GM19463 (cell line): Measurements from ENCODE around the gene IP6K1.
"Not testable (repeated sequence)": the region's sequence is repeated elsewhere in the genome, so short reads cannot be mapped to it uniquely, and the experiment has no call there.

ENCODE experiments used
- ATAC-seq: cut with Tn5 transposase; IDR thresholded peaks from one replicate; pipeline ENCODE4 v1.9.1; 2021; ENCODE audit warnings: mild to moderate bottlenecking, moderate library complexity; ENCODE audit not compliant: unreplicated experiment

IP6K1 gene

GRCh38 chr3:49786357-49787181 is at the start of gene IP6K1:
IP6K1 (minus strand) TSS chr3:49786542; CDS start chr3:49748040, 38,502 bp downstream.
- ATAC-seq = peak; percentile 99

GRCh38 chr3:49831341-49831740 is 45.0 kb upstream of the IP6K1 start:
- ATAC-seq = no peak

DNA sequence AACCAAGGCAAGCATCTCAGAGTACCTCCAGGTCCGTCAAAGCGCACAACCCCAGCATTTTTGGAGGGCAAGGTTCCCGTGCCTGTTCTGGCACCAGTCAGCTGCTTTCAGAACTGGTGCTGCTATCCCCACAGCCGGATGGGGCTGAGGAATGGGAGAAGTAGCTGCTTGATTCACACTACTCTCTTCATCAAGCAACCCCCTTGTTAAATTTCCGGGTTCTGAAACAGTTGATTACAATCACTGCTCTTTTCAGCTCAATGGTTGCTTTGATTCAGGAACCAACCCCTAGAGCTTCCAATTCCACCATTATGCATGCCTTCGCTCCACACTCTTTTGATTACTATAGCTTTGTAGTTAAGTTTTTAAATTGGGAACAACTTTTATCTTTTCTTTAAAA is 39.7 kb upstream of the IP6K1 start:
- no peak for ATAC-seq

- not testable (repeated sequence) for ATAC-seq
Observed at GRCh38 chr3:49823131-49823530, 36.8 kb upstream of the IP6K1 start.

DNA sequence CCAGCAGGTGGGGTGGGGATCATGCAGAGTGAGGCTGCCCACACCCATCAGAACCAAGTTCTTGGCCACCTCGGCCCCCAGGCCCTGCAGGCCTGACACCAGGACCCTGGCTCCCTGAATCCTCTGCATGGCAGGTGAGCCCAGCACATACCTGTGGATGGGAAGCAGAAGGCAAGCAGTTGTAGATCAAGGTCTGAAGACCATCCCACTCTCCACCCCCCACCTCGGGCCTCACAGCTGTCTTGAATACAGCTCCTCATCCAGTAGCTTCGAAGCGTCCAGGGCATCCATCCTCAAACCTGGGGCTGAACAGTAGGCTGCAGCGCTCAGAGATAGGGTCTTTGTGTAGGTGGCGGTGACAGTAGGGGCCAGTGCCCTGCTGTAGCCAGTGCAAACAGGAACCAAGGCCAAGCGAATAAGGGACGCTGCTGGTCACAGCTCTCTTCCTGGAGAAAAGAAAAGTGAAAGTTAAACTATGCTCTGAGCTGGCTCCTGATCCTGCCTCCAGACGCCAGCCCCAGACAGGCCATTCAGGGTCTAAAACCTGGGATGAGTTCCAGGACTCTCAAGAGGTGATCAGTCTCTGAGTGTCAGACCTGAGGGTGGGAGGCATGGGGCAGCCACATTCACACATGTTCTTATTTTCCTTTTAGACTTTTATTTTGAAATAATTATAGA is 27.3 kb upstream of the IP6K1 start, which contains the start of gene UBA7:
Gene UBA7 (minus strand): TSS at position 457 of the 678 bp plus-strand sequence. CDS start 166 bp downstream, at position 291.
- ATAC-seq = peak; percentile 77

DNA sequence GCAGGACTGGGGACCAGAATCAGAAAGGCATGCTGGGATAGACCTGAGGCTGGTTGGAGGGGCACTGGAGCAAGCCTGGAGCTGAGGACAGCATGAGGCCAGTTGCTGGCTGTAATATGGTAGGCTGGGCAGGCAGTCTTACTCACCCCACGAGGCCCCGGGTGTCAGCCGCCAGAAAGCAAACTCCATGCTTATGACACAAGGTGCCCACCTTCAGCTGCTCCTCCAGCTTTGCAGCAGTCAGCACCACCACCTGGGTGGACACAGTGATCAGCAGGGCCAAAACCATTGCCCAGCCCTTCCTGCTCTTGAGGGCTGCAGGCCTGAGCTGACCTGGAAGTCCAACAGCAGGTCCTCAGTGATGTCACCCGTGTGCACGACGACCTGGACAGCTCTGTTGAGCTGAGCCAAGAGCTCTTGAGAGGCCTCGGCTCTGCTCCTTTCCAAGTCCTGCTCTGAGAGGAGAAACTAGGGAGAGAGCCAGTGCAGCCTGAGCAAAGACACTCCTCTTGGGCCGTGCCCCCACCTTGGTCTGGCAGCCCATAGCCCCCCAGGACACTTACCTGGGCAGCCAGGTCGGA is 26.7 kb upstream of the IP6K1 start:
- no peak for ATAC-seq

DNA sequence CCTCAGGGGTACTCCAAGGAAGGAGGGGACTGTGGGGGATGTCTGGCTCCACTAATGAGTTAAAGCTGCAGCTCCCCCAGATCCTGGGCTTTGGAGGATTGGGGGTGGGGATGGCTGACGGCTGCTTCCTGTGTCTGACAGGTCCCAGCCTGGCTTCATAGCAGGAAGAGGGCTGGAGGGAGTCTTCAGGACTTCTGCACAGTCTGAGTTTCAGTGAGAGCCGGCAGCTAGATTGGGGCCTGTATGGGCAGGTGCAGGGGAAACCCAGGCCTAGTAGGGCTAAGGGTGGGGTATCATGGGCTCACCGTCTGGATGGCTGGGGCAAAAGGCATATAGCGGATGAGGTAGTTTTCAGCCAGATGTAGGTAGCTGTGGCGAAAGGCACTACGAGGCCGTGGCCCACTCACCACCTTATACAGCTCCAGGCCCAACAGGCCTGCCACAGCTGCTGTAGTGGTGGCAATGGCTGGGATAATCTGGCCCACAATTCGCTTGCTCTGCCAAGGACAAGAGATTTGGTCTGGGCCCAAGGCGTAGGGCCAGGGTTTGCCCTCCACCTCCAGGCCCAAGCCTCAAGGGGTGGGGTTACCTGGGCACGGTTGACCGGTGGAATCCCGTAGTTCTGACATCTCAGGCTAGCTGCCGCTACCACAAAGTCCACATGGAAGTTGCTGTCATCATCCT is 21.2 kb upstream of the IP6K1 start:
- no peak for ATAC-seq

- no peak for ATAC-seq
Observed at GRCh38 chr3:49806850-49807249, 20.5 kb upstream of the IP6K1 start.

GRCh38 chr3:49805897-49806701 is 19.8 kb upstream of the IP6K1 start:
- ATAC-seq = no peak

GRCh38 chr3:49805367-49805782 is 19.0 kb upstream of the IP6K1 start:
- no peak for ATAC-seq

- ATAC-seq = no peak
Observed at GRCh38 chr3:49804141-49805041, 18.0 kb upstream of the IP6K1 start.

- peak; percentile 4 for ATAC-seq
Observed at GRCh38 chr3:49803465-49804140, 17.3 kb upstream of the IP6K1 start.

DNA sequence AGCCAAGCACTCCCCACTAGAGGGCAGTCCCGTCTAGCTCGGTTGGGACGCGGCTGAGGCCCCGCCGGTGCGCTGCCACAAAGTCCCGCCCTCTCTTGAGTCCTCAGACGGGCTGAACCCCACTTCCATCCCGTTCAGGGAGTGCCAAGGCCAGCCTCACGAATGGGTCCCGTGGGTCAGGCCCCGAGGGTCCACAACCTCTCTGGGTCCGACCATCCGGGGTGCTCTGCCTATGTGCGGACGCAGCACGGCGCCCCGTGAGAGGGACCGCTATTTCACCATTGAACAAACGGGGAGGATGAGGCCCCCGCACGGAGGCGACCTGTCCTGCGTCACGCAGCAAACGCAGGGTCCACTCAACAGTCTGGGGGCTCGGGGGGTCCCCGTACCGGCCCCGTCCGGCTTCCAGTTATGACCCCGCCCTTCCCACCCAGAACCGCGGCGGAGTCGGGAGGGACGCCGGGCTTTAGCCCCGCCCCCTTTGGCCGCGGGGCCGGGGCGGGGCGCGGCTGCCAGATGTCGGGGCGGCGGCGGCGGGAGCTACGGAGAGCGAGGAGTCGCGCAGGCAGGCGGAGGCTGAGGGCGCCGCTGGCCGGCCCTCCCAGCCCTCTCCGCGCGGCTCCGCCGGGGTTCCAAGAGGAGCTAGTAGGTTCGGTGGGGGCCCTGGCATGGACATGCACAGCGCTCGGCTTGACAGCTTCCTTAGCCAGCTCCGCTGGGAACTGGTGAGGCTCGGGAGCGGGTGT is 16.6 kb upstream of the IP6K1 start, which contains the start of gene INKA1:
Gene INKA1 (plus strand): TSS at position 543 of the 746 bp plus-strand sequence. CDS start 132 bp downstream, at position 675.
- ATAC-seq = peak; percentile 59

DNA sequence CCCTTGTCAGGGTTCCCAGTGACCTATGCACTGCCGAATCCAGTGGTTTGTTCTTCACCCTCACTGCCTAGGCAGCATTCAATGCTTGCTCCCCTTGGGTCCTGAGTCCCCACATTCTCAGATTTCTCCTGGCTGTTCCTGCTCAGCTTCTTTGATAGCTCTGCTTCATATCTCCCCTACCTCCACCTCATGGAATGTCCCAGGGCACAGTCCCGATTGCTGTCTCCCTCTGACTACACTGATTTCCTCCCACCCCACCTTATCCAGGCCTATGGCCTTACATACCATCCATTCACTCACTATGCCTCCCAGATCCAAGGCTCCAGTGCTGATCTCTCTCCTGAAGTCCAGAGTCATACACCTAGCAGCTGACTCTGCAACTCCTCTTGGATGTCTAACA is 14.8 kb upstream of the IP6K1 start:
- no peak for ATAC-seq

GRCh38 chr3:49799761-49800160 is 13.4 kb upstream of the IP6K1 start, which contains the start of gene CDHR4:
CDHR4 (minus strand) TSS chr3:49799873; CDS start chr3:49799812, 61 bp downstream.
- no peak for ATAC-seq

- no peak for ATAC-seq
Observed at GRCh38 chr3:49799105-49799504, 12.8 kb upstream of the IP6K1 start.
